ENCODE data around the gene SPATC1L. TPM values are rescaled to one million over a fixed set of nuclear protein-coding genes. Genes with fewer than 3 reads are reported as not detected.
"Not testable (repeated sequence)": the region's sequence is repeated elsewhere in the genome, so short reads cannot be mapped to it uniquely, and the experiment has no call there.

The SPATC1L gene
- total RNA-seq, 1 donor from 2014 or later: 0.40 TPM

DNA sequence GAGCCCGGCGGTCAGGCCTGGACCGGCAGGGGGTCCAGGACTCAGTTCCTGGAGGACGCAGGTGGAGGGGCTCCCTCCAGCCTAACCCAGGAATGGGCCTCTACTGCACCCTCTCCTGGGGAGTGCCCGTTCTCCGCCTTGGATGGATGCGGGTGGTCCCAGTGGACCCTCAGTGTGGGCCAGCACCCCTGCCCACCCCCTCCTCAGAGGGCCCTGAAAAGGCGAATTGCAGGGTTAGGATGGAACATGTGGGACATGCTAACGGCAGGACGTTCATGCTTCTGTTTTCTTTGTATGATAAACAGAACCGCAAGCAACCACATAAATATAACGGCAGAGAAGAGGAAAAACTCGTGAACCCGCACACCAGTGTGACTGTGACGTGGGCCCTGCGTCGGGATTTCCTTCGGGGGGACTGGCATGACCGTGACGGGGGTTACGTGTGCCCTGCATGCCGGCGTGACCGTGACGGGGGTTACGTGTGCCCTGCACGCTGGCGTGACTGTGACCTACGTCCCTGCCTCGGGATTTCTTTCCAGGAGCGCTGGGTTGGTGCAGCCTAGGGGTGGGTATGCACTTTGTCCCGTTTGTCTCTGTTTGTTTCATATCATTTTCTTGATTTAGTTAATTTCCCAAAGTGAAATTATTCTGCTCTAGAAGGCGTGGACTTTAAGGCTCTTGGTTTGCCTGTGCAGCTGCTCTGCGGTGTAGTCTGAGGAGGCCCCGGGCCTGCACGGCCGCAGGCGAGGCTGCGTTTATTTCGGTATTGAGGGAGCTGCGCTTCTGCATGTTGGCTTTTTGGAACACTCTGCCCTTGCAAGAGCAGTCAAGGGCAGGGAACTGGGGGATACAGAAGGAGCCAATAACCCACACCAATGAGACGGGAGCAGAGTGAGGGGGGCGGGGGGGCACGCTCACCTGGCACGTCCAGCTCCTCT lies 32.0 kb downstream of the SPATC1L start:
- DNase-seq (ENCODE audit: low spot score): peak; percentile 55
- ATAC-seq: no peak

GRCh38 chr21:46151261-46151988 lies 32.8 kb downstream of the SPATC1L start:
- ATAC-seq: no peak
- peak; percentile 54 for DNase-seq (ENCODE audit: low spot score)

- ATAC-seq: peak; percentile 0
- DNase-seq (ENCODE audit: low spot score): peak; percentile 50
Measured at GRCh38 chr21:46150491-46151121, 33.7 kb downstream of the SPATC1L start.

GRCh38 chr21:46150073-46150472 lies 34.2 kb downstream of the SPATC1L start:
- ATAC-seq (peak; percentile 0), DNase-seq (ENCODE audit: low spot score) (peak; percentile 46)

DNA sequence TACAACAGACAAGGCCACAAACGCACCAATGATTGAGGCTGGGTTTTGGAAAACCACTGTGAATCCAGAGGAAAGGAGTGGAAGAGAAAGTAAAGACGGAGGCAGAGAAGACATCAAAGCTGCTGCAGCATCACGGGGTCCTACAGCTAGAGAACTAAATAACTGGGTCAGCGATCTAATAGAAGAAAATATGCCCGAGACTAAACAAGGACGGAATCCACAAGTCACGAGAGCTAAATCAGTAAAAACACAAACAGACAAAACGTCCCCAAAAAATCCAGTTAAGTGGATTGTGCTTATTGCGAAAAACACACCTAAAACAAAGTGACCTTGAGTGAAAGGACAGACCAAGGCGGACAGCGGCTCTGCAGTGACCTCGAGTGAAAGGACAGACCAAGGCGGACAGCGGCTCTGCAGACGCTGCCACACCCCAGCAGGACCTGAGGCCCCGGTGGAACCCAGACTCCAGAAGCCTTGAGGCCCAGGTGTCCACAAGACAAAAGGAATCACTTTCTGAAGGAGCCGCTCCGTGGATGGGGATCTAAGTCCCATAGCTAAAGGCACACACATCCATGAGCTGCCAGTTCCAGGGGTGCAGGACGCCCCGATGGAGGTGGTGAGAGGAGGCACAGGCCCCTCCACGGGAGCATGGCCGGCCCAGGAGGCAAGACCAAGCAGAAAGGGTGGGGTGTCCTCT lies 34.9 kb downstream of the SPATC1L start:
- DNase-seq (ENCODE audit: low spot score): peak; percentile 42
- ATAC-seq: no peak

GRCh38 chr21:46148106-46148505 lies 36.2 kb downstream of the SPATC1L start:
- DNase-seq (ENCODE audit: low spot score): peak; percentile 35
- no peak for ATAC-seq

- peak; percentile 47 for DNase-seq (ENCODE audit: low spot score)
Measured at GRCh38 chr21:46147429-46147828, 36.8 kb downstream of the SPATC1L start.

GRCh38 chr21:46146856-46147255 lies 37.4 kb downstream of the SPATC1L start:
- ATAC-seq: no peak
- peak; percentile 40 for DNase-seq (ENCODE audit: low spot score)

More at GRCh38 chr21:46147429-46147828, 36.8 kb downstream of the SPATC1L start:
- not testable (repeated sequence) for ATAC-seq

- peak; percentile 0 for ATAC-seq
- peak; percentile 48 for DNase-seq (ENCODE audit: low spot score)
Measured at GRCh38 chr21:46145840-46146691, 38.2 kb downstream of the SPATC1L start.

DNA sequence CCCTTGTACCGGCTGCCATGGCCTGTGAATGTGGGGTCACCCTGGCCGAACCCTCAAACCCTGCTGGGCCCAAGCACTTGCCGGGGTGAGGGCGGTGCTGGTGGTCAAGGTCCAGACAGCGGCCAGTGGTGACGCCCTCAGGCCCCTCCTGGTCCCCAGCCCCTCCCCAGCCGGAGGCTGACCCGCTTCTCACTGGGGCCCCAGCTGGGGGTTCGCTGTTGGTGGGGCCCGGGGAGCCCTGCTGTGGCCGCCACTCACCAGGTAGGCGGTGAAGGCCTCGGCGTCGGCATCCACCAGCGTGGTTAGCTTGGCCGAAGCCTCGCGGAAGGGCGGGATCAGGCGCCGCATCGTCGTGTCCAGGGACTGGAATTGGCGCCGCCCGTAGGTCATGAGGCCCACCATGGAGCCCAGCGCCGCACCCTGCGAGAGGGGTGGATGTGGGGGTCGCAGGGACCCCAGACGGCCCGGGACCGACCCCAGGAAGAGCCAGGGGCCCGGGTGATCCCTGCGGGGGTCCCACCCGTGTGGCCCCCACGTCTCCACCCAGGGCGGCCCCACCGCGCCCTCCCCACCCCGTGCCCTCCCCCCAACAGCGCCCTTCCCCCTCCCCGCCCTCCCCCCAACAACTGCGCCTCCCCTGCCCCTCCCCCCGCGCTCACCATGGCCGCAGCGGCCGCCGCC lies 39.0 kb downstream of the SPATC1L start:
- ATAC-seq: peak; percentile 10
- peak; percentile 52 for DNase-seq (ENCODE audit: low spot score)

DNA sequence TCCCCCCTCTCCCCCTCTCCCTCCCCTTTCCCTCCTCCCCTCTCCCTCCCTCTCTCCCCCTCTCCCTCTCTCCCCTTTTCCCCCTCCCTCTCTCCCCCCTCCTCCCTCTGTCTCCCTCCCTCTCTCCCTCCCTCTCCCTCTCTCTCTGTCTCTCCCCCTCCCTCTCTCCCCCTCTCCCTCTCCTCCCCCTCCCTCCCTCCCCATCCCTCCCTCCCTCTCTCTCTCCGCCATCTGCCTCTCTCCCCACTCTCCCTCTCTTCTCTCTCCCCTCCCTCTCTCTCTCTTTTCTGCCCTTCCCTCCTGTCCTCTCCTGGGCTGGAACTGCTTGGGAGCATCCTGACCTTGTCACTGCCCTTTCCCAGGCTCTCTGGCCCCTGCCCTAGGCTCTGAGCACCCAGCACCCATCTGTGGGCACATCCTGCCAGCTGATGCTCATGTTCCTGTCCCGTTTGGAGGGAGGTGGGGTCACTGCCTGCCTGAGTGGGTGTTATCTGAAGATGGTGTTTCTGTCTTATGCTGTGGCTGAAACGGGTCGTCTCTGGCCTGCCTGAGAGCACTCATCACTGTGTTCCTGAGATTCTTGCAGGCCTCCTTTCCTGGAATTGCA lies 39.7 kb downstream of the SPATC1L start:
- DNase-seq (ENCODE audit: low spot score) (peak; percentile 48), ATAC-seq (peak; percentile 8)

- DNase-seq (ENCODE audit: low spot score) (peak; percentile 47), ATAC-seq (no peak)
Measured at GRCh38 chr21:46142582-46143473, 41.4 kb downstream of the SPATC1L start.

- DNase-seq (ENCODE audit: low spot score): peak; percentile 48
- ATAC-seq: no peak
Measured at GRCh38 chr21:46141767-46142581, 42.3 kb downstream of the SPATC1L start.

DNA sequence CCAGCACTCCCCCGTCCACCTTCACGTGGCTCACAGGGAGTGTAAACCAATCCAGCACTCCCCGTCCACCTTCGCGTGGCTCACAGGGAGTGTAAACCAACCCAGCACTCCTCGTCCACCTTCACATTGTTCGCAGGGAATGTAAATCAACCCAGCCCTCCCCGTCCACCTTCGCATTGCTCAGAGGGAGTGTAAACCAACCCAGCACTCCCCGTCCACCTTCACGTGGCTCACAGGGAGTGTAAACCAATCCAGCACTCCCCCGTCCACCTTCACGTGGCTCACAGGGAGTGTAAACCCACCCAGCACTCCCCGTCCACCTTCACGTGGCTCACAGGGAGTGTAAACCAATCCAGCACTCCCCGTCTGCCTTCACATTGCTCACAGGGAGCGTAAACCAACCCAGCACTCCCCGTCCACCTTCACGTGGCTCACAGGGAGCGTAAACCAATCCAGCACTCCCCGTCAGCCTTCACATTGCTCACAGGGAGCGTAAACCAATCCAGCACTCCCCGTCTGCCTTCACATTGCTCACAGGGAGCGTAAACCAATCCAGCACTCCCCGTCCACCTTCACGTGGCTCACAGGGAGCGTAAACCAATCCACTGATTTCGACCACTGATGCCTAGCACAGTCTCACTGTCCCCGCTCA lies 43.8 kb downstream of the SPATC1L start:
- not testable (repeated sequence) for ATAC-seq; DNase-seq (ENCODE audit: low spot score)

- ATAC-seq (no peak), DNase-seq (ENCODE audit: low spot score) (no peak)
Measured at GRCh38 chr21:46139686-46140085, 44.6 kb downstream of the SPATC1L start.

GRCh38 chr21:46138383-46138970 lies 45.8 kb downstream of the SPATC1L start:
- no peak for DNase-seq (ENCODE audit: low spot score)

More at GRCh38 chr21:46138383-46138970, 45.8 kb downstream of the SPATC1L start:
- ATAC-seq: peak; percentile 4
